Fibroblast of mammary gland (primary cell): Measurements from ENCODE around the gene PPP1CB.
A peak's percentile ranks its signal among the peaks of the same experiment; 100 is the strongest.

Experiments
- DNase-seq: peaks from one replicate; pipeline ENCODE4 v3.0.0-alpha.2; 2010; ENCODE audit warnings: low read depth
- H3K4me3 ChIP-seq: 2 replicates; pipeline ENCODE4 v1.5.1; 2011; ENCODE audit warnings: low read depth, mild to moderate bottlenecking, low read length, moderate library complexity; ENCODE audit not compliant: control insufficient read depth
- TF ChIP-seq, protein P1 (sequence below): conservative IDR thresholded peaks from 2 replicates; pipeline ENCODE4 v1.5.1; 2011; ENCODE audit warnings: low read depth, low read length, inconsistent platforms; ENCODE audit not compliant: control insufficient read depth, insufficient read depth

Gene PPP1CB

DNA sequence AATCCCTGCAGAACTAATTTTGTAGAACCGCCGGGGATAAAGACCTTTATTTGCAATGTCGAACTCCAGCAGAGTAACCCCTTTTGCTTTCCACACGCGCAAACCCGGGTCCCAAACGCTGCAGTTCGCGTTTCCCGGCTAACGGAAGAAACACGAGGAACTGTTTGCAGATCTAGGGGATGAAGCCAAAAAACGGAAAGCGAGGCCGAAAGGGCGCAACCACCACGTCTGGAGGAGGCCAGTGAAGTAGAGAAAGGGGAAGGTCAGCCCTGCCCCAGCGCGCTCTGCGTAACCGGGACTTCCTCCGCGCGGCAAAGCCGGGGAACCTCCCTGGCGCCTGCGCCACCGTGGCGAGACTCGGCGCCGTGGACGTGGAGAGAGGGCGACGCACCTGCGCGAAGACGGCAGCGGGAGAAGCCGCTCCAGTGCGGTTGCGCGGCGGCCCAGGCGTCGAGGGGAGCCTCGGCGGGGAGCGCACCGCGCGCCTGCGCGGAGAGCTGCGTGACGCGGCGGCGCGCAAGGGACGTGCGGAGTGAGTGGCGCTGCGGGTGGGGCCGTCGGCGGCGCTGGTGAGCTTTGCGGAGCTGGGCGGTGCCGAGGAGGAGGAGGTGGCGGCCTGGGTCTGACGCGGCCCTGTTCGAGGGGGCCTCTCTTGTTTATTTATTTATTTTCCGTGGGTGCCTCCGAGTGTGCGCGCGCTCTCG lies at the start of gene PPP1CB:
TSS of gene PPP1CB (plus strand) at position 579 of the 704 bp plus-strand sequence. CDS start 295 bp downstream, outside the sequence.
- H3K4me3 ChIP-seq, result peak within 1 kb of the TSS; percentile 99
- TF ChIP-seq, protein P1, sequence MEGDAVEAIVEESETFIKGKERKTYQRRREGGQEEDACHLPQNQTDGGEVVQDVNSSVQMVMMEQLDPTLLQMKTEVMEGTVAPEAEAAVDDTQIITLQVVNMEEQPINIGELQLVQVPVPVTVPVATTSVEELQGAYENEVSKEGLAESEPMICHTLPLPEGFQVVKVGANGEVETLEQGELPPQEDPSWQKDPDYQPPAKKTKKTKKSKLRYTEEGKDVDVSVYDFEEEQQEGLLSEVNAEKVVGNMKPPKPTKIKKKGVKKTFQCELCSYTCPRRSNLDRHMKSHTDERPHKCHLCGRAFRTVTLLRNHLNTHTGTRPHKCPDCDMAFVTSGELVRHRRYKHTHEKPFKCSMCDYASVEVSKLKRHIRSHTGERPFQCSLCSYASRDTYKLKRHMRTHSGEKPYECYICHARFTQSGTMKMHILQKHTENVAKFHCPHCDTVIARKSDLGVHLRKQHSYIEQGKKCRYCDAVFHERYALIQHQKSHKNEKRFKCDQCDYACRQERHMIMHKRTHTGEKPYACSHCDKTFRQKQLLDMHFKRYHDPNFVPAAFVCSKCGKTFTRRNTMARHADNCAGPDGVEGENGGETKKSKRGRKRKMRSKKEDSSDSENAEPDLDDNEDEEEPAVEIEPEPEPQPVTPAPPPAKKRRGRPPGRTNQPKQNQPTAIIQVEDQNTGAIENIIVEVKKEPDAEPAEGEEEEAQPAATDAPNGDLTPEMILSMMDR, result no peak
- DNase-seq, result peak; percentile 93

DNA sequence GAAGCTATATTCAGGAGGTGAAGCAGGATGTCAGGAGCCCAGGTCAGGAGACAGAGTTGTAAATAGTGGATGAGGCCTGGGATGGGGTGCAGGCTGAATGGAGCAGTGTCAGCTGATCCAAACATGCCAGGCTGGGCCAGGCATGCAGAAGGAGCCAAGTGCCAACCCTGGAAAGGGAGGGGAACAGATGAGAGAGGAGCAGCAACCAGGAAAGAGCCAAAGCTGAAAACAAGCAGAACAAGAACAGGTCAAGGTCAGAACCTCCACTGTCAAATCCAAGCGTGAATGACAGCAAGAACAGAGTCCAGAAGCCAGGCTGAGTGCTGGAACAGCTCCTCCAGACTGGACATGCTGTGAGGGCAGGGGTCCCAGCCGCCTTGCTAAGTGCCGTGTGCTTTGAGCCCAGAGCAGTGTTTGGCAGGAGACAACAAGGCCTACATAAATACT lies 49.2 kb upstream of the PPP1CB start:
- TF ChIP-seq, protein P1, result no peak
- DNase-seq, result no peak
- H3K4me3 ChIP-seq, result no peak overlapping the region

DNA sequence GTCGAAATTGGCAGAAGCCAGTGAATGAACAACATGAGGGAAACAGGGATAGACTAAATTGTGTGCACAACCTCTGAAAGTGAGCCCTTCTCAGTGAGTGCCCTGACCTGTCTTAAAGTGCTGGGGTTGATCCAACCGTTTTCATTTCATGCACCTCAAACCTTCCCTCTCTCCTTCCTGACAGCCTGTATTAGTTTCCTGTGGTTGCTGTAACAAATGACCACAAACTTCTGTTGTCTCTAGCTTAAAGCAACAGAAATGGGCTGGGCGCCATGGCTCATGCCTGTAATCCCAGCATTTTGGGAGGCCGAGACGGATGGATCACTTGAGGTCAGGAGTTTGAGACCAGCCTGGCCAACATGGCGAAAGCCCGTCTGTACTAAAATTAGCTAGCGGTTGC lies 48.8 kb upstream of the PPP1CB start:
- TF ChIP-seq, protein P1, result no peak
- DNase-seq, result no peak
- H3K4me3 ChIP-seq, result no peak overlapping the region

DNA sequence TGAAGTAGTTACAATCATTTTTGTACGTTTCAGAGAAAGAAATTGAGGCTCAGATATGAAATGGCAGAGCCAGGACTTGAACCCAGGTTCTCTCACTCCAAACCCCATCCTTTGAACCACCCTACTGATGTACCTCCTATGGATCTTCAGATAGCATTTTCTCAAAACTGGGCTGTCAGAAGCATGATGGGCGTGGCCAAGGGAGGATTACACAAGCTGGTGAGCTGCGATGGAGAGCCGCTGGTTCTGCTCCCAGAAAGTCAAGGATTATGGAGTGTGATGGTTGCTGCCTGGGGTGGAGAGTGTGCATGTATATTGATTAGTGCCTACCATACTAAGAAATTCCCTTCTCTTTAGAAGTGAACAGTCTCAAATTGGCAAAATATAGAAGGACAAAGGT lies 47.0 kb upstream of the PPP1CB start:
- TF ChIP-seq, protein P1, result no peak
- no peak overlapping the region for H3K4me3 ChIP-seq
- no peak for DNase-seq

DNA sequence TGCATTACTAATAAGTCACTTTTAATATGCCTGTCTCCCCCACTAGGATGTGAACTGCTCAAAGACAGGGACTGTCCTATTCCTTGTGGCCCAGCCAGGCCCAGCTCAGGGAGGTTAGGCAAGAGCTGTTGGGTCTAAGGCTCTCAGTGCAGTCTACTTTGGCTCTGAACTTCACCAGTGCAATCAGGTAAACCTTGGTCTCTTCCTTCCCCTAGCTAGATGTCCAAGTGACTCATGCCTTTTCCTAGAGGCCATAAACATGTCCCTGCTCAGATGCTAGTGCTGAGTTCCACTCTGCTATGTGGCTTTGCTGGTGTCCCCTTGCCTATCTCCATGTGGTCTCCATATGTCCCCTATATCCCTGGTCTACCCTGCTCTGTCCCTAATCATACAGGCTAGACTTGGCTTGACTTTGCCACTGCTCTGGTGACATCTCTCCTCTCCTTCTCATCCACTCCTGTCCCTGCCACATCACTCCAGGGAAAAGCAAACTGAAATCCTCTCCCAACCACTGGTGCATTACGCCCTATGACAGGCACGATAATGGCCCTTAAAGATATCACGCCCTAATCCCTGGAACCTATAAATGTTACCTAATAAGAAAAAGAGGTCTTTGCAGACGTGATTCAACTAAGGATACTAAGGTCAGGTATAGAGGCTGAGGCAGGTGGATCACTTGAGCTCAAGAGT lies 45.7 kb upstream of the PPP1CB start:
- no peak overlapping the region for H3K4me3 ChIP-seq
- TF ChIP-seq, protein P1, result no peak

DNA sequence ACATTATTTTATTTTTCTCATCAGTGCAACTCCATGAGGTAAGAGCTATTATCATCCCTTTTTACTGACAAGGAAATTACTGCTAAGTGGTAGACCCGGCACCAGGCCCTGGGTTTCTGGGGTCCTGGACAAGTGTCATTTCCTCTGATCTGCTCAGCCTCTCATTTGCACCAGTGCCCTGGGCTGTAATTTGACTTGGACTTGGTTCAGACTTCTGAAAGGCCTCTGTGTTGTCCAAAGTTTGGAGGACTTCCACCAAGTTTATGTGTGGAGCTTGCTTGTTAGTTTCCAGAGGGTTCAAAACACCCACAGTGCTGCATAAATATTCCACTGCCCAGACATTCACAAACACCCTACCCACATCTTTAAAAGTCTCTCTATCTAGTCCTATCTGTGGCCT lies 44.0 kb upstream of the PPP1CB start:
- H3K4me3 ChIP-seq, result no peak overlapping the region
- no peak for DNase-seq
- TF ChIP-seq, protein P1, result no peak

More for the DNA sequence above, 45.7 kb upstream of the PPP1CB start:
- no peak for DNase-seq
